Stimulated activated CD4-positive, alpha-beta T cell treated with anti-CD3 and anti-CD28 coated beads, Interleukin-1b, Interleukin-23, amount 100 ng/mL, for 1 hour (primary cell): ENCODE results near the gene RYK.

Experiments used
- DNase-seq, 2 donors: peaks; one replicate each; pipeline ENCODE4 v3.0.0-alpha.2; 2020; ENCODE audit warnings: low read depth in 2 of 2

RYK gene

GRCh38 chr3:134149286-134149685 is 101.4 kb downstream of the RYK start:
- no peak for DNase-seq

- no peak for DNase-seq
Observed at GRCh38 chr3:134148534-134148933, 102.1 kb downstream of the RYK start.

- no peak for DNase-seq
Observed at GRCh38 chr3:134147411-134147810, 103.2 kb downstream of the RYK start.

GRCh38 chr3:134146666-134147065 is 104.0 kb downstream of the RYK start:
- no peak for DNase-seq

- no peak for DNase-seq
Observed at GRCh38 chr3:134145183-134145582, 105.5 kb downstream of the RYK start.

GRCh38 chr3:134144694-134145093 is 106.0 kb downstream of the RYK start:
- no peak for DNase-seq

- no peak for DNase-seq
Observed at GRCh38 chr3:134143828-134144401, 106.7 kb downstream of the RYK start.

GRCh38 chr3:134136604-134137003 is 114.1 kb downstream of the RYK start:
- no peak for DNase-seq

GRCh38 chr3:134134698-134135415 is 115.8 kb downstream of the RYK start:
- no peak for DNase-seq

- no peak for DNase-seq
Observed at GRCh38 chr3:134134240-134134639, 116.4 kb downstream of the RYK start.

- DNase-seq, result no peak
Observed at GRCh38 chr3:134132961-134133360, 117.7 kb downstream of the RYK start.

- DNase-seq, result no peak
Observed at GRCh38 chr3:134126153-134126552, 124.5 kb downstream of the RYK start.

- no peak for DNase-seq
Observed at GRCh38 chr3:134114726-134115125, 135.9 kb downstream of the RYK start.

- no peak for DNase-seq
Observed at GRCh38 chr3:134111616-134112015, 139.0 kb downstream of the RYK start.

GRCh38 chr3:134110963-134111362 is 139.7 kb downstream of the RYK start:
- DNase-seq, result no peak
